GM12892 (cell line): Measurements from ENCODE around the gene MRPL19.

Source experiments
- POLR2A ChIP-seq: IDR thresholded peaks from 2 replicates; pipeline ENCODE4 v1.6.1; 2011; ENCODE audit warnings: low read depth, low read length, control low read depth
- POLR2AphosphoS5 ChIP-seq: IDR thresholded peaks from 2 replicates; pipeline ENCODE4 v1.6.1; 2011; ENCODE audit warnings: low read depth, low read length, control low read depth
- TAF1 ChIP-seq: IDR thresholded peaks from 2 replicates; pipeline ENCODE4 v1.6.1; 2011; ENCODE audit warnings: low read depth, mild to moderate bottlenecking, control low read depth, low read length, borderline replicate concordance

DNA sequence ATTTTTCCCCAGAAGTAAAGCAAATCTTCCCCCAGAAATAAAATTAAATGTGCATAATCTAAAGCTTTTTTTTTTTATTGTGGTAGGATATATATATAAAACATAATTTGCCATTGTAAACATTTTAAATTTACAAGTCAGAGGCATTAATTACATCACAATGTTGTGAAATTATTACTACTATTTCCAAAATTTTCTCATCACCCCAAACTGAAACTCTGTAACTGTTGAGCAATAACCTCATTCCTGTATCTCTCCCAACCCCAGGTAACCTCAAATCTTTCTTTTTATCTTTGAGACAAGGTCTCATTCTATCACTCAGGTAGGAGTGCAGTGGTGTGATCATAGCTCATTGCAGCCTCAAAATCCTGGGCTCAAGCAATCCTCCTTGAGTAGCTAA, 11.2 kb downstream of the MRPL19 start:
- TF ChIP-seq POLR2AphosphoS5 (no peak), POLR2A (no peak), TAF1 (no peak)
